Measurements from ENCODE around the gene SMIM15. TPM values are rescaled to one million over a fixed set of nuclear protein-coding genes. Genes with fewer than 3 reads are reported as not detected.

Gene SMIM15
- total RNA-seq, 1 donor from 2014 or later, result 56.6 TPM

DNA sequence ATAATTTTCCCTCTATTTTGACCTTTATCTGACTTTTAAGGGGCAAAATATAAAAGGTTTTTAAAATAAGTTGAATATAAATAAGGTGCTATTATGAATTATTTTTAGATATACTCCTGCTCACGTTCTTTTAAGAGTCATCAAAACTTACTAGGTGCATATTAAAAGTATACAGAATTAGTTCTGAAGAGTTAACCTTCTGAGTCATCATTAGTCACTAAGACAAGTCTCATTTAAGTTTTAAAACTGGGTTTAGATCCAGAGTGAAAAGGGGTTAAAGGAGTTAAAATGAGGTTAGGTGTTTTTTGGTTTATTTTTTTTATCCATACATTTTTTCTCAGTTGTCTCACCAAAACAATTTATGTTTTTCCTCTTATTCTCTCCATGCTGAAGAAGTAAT lies 41.7 kb downstream of the SMIM15 start:
- Mint-ChIP-seq H3K36me3 (ENCODE audit: low read depth) (no peaks in the 10 kb centered on the region), H3K27me3 (ENCODE audit: low read depth) (no peaks in the 10 kb centered on the region), H3K4me3 (ENCODE audit: unreplicated experiment) (no peak overlapping the region), H3K9me3 (ENCODE audit: low read depth) (no peaks in the 10 kb centered on the region), H3K27ac (ENCODE audit: unreplicated experiment) (no peak overlapping the region), H3K4me1 (ENCODE audit: low read depth) (no peaks in the 10 kb centered on the region)
- no peak for DNase-seq (ENCODE audit: low spot score)
- TF ChIP-seq, protein P1, sequence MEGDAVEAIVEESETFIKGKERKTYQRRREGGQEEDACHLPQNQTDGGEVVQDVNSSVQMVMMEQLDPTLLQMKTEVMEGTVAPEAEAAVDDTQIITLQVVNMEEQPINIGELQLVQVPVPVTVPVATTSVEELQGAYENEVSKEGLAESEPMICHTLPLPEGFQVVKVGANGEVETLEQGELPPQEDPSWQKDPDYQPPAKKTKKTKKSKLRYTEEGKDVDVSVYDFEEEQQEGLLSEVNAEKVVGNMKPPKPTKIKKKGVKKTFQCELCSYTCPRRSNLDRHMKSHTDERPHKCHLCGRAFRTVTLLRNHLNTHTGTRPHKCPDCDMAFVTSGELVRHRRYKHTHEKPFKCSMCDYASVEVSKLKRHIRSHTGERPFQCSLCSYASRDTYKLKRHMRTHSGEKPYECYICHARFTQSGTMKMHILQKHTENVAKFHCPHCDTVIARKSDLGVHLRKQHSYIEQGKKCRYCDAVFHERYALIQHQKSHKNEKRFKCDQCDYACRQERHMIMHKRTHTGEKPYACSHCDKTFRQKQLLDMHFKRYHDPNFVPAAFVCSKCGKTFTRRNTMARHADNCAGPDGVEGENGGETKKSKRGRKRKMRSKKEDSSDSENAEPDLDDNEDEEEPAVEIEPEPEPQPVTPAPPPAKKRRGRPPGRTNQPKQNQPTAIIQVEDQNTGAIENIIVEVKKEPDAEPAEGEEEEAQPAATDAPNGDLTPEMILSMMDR (IDR thresholded peaks at IDR 0.05), result no peak

GRCh38 chr5:61119066-61119465 lies 43.2 kb downstream of the SMIM15 start:
- H3K4me1 Mint-ChIP-seq (ENCODE audit: low read depth), result no peaks in the 10 kb centered on the region
- H3K27me3 Mint-ChIP-seq (ENCODE audit: low read depth), result no peaks in the 10 kb centered on the region
- no peaks in the 10 kb centered on the region for H3K9me3 Mint-ChIP-seq (ENCODE audit: low read depth)
- TF ChIP-seq, protein P1 (IDR thresholded peaks at IDR 0.05), result no peak
- H3K36me3 Mint-ChIP-seq (ENCODE audit: low read depth), result no peaks in the 10 kb centered on the region
- H3K27ac Mint-ChIP-seq (ENCODE audit: unreplicated experiment), result no peak overlapping the region
- H3K4me3 Mint-ChIP-seq (ENCODE audit: unreplicated experiment), result no peak overlapping the region
- no peak for DNase-seq (ENCODE audit: low spot score)

GRCh38 chr5:61115968-61116367 lies 46.3 kb downstream of the SMIM15 start:
- H3K4me3 Mint-ChIP-seq (ENCODE audit: unreplicated experiment), result no peak overlapping the region

GRCh38 chr5:61114441-61114840 lies 47.8 kb downstream of the SMIM15 start:
- Mint-ChIP-seq H3K27ac (ENCODE audit: unreplicated experiment) (no peak overlapping the region), H3K4me1 (ENCODE audit: low read depth) (no peaks in the 10 kb centered on the region), H3K27me3 (ENCODE audit: low read depth) (no peaks in the 10 kb centered on the region), H3K36me3 (ENCODE audit: low read depth) (peaks cover 1% of the 10 kb centered on the region), H3K9me3 (ENCODE audit: low read depth) (no peaks in the 10 kb centered on the region), H3K4me3 (ENCODE audit: unreplicated experiment) (no peak overlapping the region)
- no peak for DNase-seq (ENCODE audit: low spot score)
- TF ChIP-seq, protein P1 (IDR thresholded peaks at IDR 0.05), result no peak

More at GRCh38 chr5:61115968-61116367, 46.3 kb downstream of the SMIM15 start:
- Mint-ChIP-seq H3K36me3 (ENCODE audit: low read depth) (peaks cover 1% of the 10 kb centered on the region), H3K9me3 (ENCODE audit: low read depth) (no peaks in the 10 kb centered on the region), H3K27me3 (ENCODE audit: low read depth) (no peaks in the 10 kb centered on the region), H3K4me1 (ENCODE audit: low read depth) (no peaks in the 10 kb centered on the region), H3K27ac (ENCODE audit: unreplicated experiment) (no peak overlapping the region)
- DNase-seq (ENCODE audit: low spot score), result no peak
- TF ChIP-seq, protein P1 (IDR thresholded peaks at IDR 0.05), result no peak

Other genes with a start within 250 kb of the SMIM15 start
- gene ERCC8, start 217.4 kb downstream of the SMIM15 start, total RNA-seq, result 8.6 to 14.8 TPM (median 11.1 TPM) in 3 replicates
- 32.9 to 33.8 TPM (median 33.0 TPM) in 3 replicates for gene NDUFAF2, start 217.3 kb downstream of the SMIM15 start, total RNA-seq
- gene ZSWIM6, start 169.8 kb upstream of the SMIM15 start, total RNA-seq, result 20.2 to 20.7 TPM (median 20.3 TPM) in 3 replicates

All from chondrocyte (in vitro differentiated cells).